Activated naive CD8-positive, alpha-beta T cell treated with anti-CD3 and anti-CD28 coated beads for 36 hours (primary cell): ENCODE results near the gene MEOX1. TPM values are rescaled to one million over a fixed set of nuclear protein-coding genes. Genes with fewer than 3 reads are reported as not detected.

Experiments
- DNase-seq: peaks from one replicate; pipeline ENCODE4 v3.0.0; 2021
- H3K27ac Mint-ChIP-seq: one replicate; pipeline ENCODE4 v1.8.0; 2022; ENCODE audit warnings: mild to moderate bottlenecking, moderate library complexity, mixed read lengths
- H3K27me3 Mint-ChIP-seq: one replicate; pipeline ENCODE4 v1.8.0; 2022; ENCODE audit warnings: mild to moderate bottlenecking, mixed read lengths
- H3K36me3 Mint-ChIP-seq: one replicate; pipeline ENCODE4 v1.8.0; 2021; ENCODE audit warnings: mild to moderate bottlenecking, mixed read lengths
- H3K4me1 Mint-ChIP-seq: one replicate; pipeline ENCODE4 v1.8.0; 2021; ENCODE audit warnings: mixed read lengths
- H3K4me3 Mint-ChIP-seq: one replicate; pipeline ENCODE4 v1.8.0; 2022; ENCODE audit warnings: mild to moderate bottlenecking, moderate library complexity, mixed read lengths
- H3K9me3 Mint-ChIP-seq: one replicate; pipeline ENCODE4 v1.8.0; 2022; ENCODE audit warnings: mixed read lengths
- total RNA-seq, 2 experiments: library from RNA; stranded (reverse); gene quantifications; one replicate each; pipeline ENCODE4 v1.2.3, GENCODE V29; 2021

The MEOX1 gene
- total RNA-seq, 2 experiments from 2014 or later = 0.14 to 0.25 TPM

DNA sequence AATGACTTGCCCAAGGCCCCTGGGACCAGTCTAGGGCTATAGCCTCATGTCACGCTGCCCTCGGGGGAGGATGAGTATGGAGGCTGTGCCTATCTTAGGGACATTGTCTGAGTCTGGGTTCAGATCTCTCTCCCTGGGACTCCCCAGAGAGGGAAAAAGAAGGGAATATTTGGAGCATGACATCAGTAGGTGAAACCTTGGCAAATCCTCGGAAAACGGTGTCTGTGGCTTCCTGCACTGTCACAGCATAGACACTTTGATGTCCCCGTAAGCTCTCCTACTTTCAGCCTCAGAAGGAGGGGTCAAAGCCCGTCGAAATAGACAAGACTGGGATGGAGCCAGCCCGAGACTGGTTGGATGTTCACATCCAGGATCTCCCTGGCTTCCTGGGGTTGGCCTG lies 11.3 kb downstream of the MEOX1 start:
- Mint-ChIP-seq H3K27ac (no peak overlapping the region), H3K36me3 (no peaks in the 10 kb centered on the region), H3K4me1 (peaks cover 1% of the 10 kb centered on the region), H3K9me3 (no peaks in the 10 kb centered on the region), H3K4me3 (no peak overlapping the region), H3K27me3 (peaks cover 29% of the 10 kb centered on the region)
- no peak for DNase-seq

DNA sequence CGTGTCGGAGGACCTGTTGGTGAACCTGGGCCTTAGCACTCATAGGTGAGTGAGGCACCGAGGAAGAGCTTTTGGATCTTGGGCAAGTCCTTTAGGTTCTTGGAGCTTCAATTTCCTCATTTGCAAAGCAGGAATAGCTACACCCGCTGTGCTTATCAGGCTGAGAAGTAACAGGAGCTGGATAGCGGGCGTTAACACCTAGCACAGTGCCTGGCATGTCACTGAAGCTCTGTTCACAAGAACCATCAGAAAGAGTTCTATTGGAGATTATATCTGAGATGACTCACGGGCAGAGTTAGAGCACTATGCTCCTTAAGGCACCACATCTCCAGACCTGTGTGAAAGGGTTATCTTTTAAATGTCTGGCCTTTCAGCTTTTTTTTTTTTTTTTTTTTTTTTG lies 12.8 kb downstream of the MEOX1 start:
- H3K9me3 Mint-ChIP-seq = no peaks in the 10 kb centered on the region
- H3K27me3 Mint-ChIP-seq = peaks cover 44% of the 10 kb centered on the region
- no peak overlapping the region for H3K4me3 Mint-ChIP-seq

DNA sequence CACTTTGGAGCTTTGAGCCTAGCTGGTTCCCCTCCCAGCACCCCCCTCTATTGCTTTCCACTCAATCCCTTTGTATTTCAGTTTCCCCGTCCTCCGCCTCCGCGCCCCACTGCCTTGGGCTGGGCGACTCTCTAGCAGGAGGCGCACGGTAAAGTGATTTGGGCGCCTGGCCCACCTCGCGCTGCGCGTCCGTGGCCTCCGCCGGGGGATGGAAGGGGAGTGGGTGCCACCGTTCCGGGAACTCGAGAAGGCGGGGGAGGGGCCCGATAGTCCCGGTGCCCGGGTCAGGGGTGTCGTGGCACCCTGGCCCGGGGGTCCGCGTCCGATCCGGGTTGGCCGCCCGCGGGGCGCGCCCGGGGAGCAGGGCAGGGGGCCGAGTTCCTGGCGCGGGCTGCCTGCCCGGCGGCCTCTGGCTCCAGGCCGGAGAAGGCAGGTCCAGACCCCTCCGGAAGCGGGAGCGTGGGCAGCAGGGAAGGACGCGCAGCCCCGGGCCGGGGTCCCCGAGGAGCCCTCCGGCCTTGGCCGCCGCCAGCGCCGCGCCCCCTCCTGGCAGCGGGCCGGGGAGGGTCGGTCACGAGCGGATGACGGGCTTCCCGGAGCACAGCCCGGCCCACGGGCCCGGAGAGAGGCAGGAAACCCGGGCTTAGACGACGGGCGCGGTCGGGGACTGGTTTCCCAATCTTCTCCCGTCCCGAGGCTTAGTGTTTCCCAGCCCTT lies 15.8 kb downstream of the MEOX1 start:
- Mint-ChIP-seq H3K27me3 (peaks cover 44% of the 10 kb centered on the region), H3K27ac (no peak overlapping the region), H3K4me3 (peak overlapping the region; percentile 25), H3K4me1 (peaks cover 6% of the 10 kb centered on the region), H3K9me3 (no peaks in the 10 kb centered on the region), H3K36me3 (no peaks in the 10 kb centered on the region)
- DNase-seq = peak; percentile 15

More for the DNA sequence above, 12.8 kb downstream of the MEOX1 start:
- DNase-seq = no peak
- H3K27ac Mint-ChIP-seq = no peak overlapping the region
- H3K4me1 Mint-ChIP-seq = peaks cover 1% of the 10 kb centered on the region
- no peaks in the 10 kb centered on the region for H3K36me3 Mint-ChIP-seq

DNA sequence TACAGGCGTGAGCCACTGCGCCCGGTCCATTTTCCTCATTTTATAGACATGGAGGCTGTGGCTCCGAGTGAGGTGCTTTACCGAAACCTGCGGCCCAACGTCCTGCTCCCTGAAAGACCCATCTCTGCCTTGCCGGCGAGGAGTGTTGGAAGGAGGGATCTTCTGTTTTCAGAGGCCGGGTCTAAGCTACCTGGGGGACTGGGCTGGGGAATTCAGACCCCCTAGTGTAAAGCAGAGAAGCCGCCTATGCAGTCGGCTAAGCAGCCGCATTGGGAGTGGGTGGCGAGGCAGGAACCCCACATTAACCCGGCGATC lies 16.3 kb downstream of the MEOX1 start:
- no peak for DNase-seq
- Mint-ChIP-seq H3K9me3 (no peaks in the 10 kb centered on the region), H3K4me1 (peaks cover 6% of the 10 kb centered on the region), H3K27ac (no peak overlapping the region), H3K36me3 (no peaks in the 10 kb centered on the region), H3K27me3 (peaks cover 44% of the 10 kb centered on the region), H3K4me3 (no peak overlapping the region)

DNA sequence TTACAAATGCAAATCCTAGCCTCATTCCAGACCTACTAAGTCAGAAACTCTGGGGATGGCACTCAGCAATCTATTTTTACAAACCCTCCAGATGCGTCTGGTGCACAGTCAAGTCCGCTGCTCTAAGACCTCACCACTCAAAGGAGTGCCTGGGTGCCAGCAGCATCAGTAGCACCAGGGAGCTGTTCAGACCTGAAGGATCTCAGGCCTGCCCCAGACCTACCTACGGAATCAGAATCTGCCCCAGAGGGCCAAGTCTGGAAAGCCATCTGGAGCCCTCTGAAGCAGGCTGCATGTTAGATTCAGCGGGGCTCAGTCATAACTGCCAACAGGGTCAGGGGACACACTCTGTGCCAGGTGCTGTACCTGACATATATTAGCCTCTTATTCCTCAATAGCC lies 17.6 kb downstream of the MEOX1 start:
- Mint-ChIP-seq H3K4me3 (no peak overlapping the region), H3K27me3 (peaks cover 44% of the 10 kb centered on the region), H3K9me3 (no peaks in the 10 kb centered on the region), H3K36me3 (no peaks in the 10 kb centered on the region), H3K27ac (peak overlapping the region; percentile 10), H3K4me1 (peaks cover 6% of the 10 kb centered on the region)
- no peak for DNase-seq

DNA sequence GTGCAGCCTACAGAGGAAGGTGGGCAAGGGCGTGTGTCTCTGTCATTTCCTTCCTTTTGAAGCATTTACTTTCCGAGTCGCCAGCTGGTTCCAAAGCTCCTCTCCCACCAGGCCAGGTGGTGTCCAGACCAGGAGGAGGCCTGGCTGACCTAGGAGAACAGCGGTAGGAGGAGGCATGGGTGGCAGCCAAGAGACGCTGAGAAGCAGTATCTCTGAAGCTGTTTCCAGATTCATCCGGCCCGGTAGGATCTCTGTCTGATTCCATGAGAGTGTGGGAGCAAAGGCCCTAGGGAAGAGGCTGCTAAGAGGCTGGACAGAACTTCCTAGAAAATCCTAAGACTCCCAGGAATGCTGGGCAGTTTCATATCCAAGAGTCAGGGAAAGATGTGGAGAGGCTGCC lies 20.3 kb downstream of the MEOX1 start:
- peak overlapping the region; percentile 35 for H3K4me3 Mint-ChIP-seq
- peaks cover 6% of the 10 kb centered on the region for H3K4me1 Mint-ChIP-seq
- DNase-seq = no peak
- no peaks in the 10 kb centered on the region for H3K9me3 Mint-ChIP-seq
- H3K27me3 Mint-ChIP-seq = peaks cover 20% of the 10 kb centered on the region
- H3K27ac Mint-ChIP-seq = peak overlapping the region; percentile 34
- H3K36me3 Mint-ChIP-seq = no peaks in the 10 kb centered on the region

DNA sequence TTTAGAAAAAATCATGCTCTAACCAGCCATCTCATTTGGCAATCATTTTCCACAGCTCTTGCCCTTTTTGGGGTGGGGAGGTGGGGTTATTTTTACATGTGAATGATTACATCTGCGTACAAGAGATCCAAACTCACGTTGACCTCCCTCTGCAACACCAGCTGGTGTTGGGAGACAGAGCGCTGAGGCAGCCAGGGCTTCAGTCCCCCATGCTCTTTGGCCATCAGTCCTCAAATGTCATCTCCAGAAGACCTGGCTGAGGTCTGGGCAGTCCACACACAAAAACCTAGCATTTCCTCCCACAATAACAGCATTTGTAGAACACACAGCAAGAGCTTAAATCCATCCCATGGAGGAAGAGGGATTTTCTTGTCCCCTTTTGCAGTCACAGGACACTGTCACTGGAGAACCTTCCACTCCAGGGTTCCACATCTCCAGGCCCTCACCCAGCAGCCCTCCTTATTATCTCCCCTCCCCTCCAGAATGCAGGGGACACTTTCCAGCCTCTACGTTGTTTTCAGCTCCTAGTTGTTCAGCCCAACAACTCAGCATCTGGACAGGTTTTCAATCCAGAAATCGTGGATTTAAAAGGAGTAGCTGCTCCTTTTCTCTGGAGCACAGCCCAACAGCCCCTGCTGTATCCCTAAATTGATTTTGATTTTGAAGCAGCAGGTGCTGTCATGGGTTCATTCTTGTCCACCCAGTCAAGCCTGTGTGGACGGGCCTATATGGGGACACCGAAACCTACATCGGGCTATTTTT lies 21.1 kb downstream of the MEOX1 start:
- Mint-ChIP-seq H3K4me1 (peaks cover 6% of the 10 kb centered on the region), H3K4me3 (no peak overlapping the region), H3K36me3 (no peaks in the 10 kb centered on the region), H3K27ac (no peak overlapping the region), H3K9me3 (no peaks in the 10 kb centered on the region), H3K27me3 (peaks cover 16% of the 10 kb centered on the region)
- DNase-seq = no peak

DNA sequence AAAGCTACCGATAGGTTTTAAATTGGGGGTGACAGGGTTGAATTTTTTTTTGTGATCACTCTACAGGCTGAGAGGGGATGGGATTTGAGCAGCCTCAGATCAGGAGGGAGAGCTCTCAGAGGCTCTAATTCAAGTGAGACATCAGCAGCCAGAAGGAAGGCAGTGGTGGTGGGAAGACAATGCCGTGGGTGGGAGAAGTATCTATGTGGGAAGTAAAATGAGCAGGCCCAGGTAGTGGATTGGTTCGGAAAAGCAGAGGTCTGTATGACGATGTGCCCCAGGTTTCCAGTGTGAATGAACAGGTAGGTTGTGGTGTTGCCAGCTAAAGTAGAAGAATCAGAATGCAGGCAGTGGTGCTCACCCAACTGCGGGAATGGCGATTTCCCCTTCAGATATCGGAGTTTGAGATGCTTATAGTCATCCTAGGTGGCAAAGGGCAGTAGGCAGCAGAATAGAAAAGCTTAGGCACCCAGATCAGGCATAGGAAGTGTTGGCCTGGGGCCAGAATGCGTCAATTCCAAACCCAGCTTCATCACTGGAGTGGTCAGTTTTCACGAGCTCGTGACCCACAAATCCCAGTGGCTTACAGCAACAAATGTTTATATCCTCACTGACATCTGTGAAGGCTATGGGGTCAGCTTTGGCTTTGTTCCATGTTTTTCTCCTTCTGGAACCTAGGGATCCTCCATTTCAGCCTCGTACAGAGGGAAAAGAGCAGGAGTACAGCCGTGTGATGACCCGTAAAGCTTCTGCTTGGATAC lies 24.0 kb downstream of the MEOX1 start:
- no peak overlapping the region for H3K4me3 Mint-ChIP-seq
- H3K27ac Mint-ChIP-seq = no peak overlapping the region
- no peaks in the 10 kb centered on the region for H3K27me3 Mint-ChIP-seq
- peaks cover 6% of the 10 kb centered on the region for H3K4me1 Mint-ChIP-seq
- H3K36me3 Mint-ChIP-seq = no peaks in the 10 kb centered on the region
- DNase-seq = no peak
- H3K9me3 Mint-ChIP-seq = no peaks in the 10 kb centered on the region

DNA sequence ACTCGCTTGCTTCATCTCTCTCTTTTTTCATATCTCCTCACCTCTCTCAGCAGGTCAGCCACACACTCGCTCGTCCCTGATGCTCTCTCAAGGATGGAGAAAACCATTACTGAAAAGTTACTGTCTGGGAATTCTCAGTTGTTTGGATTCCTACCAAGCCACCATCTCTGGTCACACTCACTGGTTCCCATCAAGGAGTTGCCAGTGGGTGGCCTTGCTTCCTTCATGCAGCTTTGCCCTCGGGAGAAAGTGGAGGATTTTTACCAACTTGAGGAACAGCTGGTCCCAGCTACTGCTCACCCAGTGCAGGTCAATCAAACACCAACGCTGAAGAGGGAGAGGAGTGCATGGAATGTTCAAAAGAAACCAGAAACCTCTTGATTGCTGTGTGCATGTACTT lies 25.3 kb downstream of the MEOX1 start:
- no peaks in the 10 kb centered on the region for H3K36me3 Mint-ChIP-seq
- no peak overlapping the region for H3K27ac Mint-ChIP-seq
- no peak overlapping the region for H3K4me3 Mint-ChIP-seq
- H3K9me3 Mint-ChIP-seq = no peaks in the 10 kb centered on the region
- H3K27me3 Mint-ChIP-seq = no peaks in the 10 kb centered on the region
- DNase-seq = no peak
- H3K4me1 Mint-ChIP-seq = peaks cover 4% of the 10 kb centered on the region

DNA sequence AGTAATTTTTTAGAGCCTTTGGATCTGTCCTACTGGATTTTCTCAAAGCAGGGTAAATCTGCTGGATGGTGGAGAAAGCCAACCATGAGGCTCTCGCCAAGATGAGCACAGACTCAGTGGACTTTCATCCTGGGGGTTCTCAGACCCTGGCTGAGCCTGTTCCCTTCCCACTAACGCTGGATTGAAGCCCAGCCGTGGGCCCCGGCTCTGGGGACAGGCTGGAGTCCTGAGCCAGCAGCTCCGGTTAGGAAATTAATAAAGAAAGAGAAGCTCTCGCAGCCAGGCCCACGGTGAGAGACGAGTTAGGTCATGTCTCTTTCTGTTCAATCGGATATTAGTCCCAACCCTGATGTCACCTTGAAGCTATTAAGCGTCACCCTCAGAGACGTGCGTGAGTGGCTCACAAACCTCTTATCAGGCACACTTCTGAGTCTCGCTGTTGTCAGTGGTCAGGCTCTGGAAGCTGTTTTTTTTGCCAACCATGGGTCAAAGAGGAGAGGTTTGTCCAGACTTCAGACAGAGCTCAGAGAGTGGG lies 27.1 kb downstream of the MEOX1 start:
- no peaks in the 10 kb centered on the region for H3K9me3 Mint-ChIP-seq
- H3K4me1 Mint-ChIP-seq = no peaks in the 10 kb centered on the region
- no peaks in the 10 kb centered on the region for H3K36me3 Mint-ChIP-seq
- H3K27me3 Mint-ChIP-seq = peaks cover 4% of the 10 kb centered on the region
- no peak for DNase-seq
- H3K4me3 Mint-ChIP-seq = no peak overlapping the region
- no peak overlapping the region for H3K27ac Mint-ChIP-seq

DNA sequence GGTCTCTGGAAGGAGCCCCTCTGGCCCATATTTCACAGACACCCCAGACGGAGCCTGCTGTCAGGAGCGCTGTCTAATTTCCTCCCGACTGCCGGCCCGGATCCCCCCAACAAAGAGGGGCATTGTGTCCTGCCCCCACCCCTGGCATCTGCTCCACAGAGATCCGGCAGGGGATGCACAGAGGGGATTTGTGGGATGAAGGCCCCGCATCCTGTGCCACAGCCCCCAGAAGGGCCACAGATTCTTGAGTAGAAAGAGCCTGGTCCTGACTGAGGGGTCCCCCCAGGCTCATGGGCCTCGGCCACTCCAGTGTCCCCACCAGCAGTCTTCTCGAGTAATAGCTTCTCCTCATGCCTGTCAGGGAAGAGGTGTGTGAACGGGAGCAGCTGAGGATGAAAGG lies 29.5 kb downstream of the MEOX1 start:
- no peaks in the 10 kb centered on the region for H3K9me3 Mint-ChIP-seq

DNA sequence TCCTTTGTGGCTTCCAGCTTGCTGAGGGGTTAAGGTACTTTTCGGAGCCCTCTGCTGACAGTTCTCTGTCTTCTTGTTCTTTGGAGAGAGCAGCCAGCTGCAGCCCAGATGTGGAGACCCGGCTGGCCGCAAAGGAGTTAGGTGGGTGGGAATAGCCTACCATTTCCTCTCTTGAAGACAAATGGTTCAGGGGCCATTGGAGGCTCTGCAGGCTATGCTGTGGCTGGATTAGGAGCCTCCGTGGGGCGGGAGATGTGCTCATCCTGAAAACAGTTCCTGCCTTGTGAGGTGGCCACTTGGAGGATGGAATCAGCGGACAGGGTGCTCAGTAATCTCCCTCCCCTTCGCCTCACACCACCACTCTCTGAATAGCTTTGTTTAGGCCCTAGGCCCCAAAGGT lies 30.3 kb downstream of the MEOX1 start:
- no peaks in the 10 kb centered on the region for H3K36me3 Mint-ChIP-seq
- peaks cover 9% of the 10 kb centered on the region for H3K27me3 Mint-ChIP-seq
- no peak for DNase-seq
- no peak overlapping the region for H3K27ac Mint-ChIP-seq
- no peak overlapping the region for H3K4me3 Mint-ChIP-seq
- H3K9me3 Mint-ChIP-seq = no peaks in the 10 kb centered on the region
- H3K4me1 Mint-ChIP-seq = no peaks in the 10 kb centered on the region

More for the DNA sequence above, 29.5 kb downstream of the MEOX1 start:
- H3K4me1 Mint-ChIP-seq = no peaks in the 10 kb centered on the region
- no peak overlapping the region for H3K27ac Mint-ChIP-seq
- DNase-seq = no peak
- no peaks in the 10 kb centered on the region for H3K36me3 Mint-ChIP-seq
- H3K4me3 Mint-ChIP-seq = no peak overlapping the region
- H3K27me3 Mint-ChIP-seq = peaks cover 9% of the 10 kb centered on the region

DNA sequence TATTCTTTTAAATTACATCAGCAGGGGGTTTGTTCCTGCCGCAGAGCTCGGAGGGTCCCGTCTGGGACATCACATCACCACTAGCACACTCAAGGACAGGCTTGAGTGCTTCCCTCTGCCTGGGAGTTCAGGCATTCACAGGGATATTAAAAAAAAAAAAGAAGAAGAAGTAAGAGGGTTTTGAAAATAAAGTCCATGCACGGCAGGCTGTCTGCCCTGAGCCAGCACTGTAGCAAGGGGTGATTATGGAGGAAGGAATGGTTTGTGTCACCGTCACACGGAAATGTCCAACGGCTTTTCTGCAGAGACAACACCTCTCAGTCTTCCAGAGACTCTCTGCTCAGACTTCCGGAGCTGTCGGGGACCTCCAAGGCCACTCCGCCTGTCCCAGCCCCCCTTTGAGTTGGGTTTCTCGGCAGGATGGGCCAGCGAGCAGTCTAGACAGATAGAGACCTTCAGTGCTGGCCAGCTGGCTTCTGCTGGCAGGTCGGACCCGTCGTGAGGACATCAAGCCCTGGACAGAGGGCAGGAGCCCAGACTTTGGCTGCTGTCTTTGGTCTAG lies 33.6 kb downstream of the MEOX1 start:
- H3K9me3 Mint-ChIP-seq = no peaks in the 10 kb centered on the region
- peaks cover 19% of the 10 kb centered on the region for H3K27me3 Mint-ChIP-seq
- DNase-seq = no peak
- H3K36me3 Mint-ChIP-seq = no peaks in the 10 kb centered on the region
- no peaks in the 10 kb centered on the region for H3K4me1 Mint-ChIP-seq
- no peak overlapping the region for H3K27ac Mint-ChIP-seq
- H3K4me3 Mint-ChIP-seq = no peak overlapping the region

DNA sequence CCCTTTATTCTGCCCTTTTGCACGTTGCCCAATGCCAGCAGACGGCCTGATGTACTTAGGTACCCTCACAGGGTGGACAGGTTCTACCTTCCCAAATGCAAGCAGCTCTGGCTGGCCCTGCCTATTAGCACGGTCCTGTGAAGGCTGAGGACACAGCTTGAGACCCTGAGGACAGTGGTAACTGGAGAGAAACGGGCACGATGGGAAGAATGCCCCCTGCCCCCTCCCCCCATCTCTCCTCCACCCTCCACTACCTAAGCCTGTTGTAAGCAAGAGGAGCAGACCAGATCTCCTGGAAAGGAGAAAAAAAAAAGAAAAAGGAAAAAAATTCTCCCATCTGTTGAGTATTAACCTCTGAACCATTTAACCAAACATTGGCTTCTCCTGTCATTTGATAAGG lies 34.1 kb downstream of the MEOX1 start:
- H3K4me3 Mint-ChIP-seq = no peak overlapping the region
- no peaks in the 10 kb centered on the region for H3K36me3 Mint-ChIP-seq
- H3K9me3 Mint-ChIP-seq = no peaks in the 10 kb centered on the region
- peaks cover 19% of the 10 kb centered on the region for H3K27me3 Mint-ChIP-seq
- H3K4me1 Mint-ChIP-seq = no peaks in the 10 kb centered on the region
- DNase-seq = no peak
- no peak overlapping the region for H3K27ac Mint-ChIP-seq

DNA sequence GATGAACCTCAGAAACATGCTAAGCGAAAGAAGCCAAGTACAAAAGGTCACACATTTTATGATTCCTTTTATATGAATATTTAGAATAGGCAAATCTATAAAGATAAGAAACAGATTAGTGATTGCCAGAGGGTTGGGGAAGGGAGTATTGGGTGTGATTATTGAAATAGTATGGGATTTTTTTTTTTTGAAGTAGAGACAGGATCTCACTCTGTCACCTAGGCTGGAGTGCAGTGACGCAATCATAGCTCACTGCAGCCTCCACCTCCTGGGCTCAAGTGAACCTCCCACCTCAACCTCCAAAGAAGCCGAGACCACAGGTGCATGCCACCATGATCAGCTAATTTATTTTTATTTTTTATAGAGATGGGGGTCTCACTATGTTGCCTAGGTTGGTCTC lies 35.7 kb downstream of the MEOX1 start:
- H3K27me3 Mint-ChIP-seq = peaks cover 19% of the 10 kb centered on the region

More for the DNA sequence above, 35.7 kb downstream of the MEOX1 start:
- no peak overlapping the region for H3K4me3 Mint-ChIP-seq
- H3K9me3 Mint-ChIP-seq = no peaks in the 10 kb centered on the region
- no peak overlapping the region for H3K27ac Mint-ChIP-seq
- H3K36me3 Mint-ChIP-seq = no peaks in the 10 kb centered on the region
- H3K4me1 Mint-ChIP-seq = no peaks in the 10 kb centered on the region
- DNase-seq = no peak
